ENCODE measurements around the gene SLC6A18. TPM values are rescaled to one million over a fixed set of nuclear protein-coding genes. Genes with fewer than 3 reads are reported as not detected.

SLC6A18 gene
- total RNA-seq, 2 experiments from 2014 or later = not detected

DNA sequence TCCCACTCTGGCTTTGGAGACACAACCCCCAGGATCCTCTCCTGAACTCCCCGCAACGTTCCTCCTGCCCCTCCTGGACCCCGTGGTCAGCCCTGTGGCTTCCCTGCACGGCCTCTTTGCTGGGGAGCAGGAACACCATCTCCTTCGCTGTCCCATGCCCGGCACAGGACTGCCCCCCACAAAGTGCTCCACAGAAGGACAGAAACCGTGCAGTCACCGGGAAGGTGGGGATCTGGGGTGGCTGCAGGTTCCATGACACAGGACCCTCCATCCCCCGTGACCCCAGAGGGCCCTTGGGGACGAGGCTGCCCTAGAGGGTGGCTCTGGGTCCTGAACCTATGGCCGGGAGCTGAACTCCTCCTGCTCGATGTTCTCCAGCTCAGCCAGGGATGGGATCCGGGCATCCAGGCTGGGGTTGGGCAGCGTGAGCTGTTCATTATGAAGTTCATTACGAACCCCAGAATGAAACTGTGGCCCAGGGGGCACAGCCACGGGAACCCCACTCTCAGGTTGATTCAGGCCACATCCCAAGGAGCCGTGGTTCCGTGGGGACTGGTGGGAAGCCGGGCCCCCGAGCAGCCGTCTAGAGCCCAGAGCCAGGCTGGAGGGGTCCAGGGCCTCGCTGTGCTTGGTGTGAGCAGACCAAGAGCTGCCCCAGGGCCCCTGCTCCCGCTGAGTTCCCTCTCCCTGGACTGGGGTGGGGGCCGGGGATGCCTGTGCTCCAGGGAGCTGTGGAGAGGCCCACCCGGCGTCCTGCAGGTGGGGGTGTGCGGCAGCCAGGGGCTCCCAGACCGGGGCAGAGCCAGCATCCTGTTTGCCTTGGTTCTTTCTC is 24.5 kb upstream of the SLC6A18 start:
- Mint-ChIP-seq H3K27ac (no peak overlapping the region), H3K4me1 (no peaks in the 10 kb centered on the region), H3K27me3 (no peaks in the 10 kb centered on the region), H3K4me3 (no peak overlapping the region), H3K36me3 (ENCODE audit: low read depth) (no peaks in the 10 kb centered on the region), H3K9me3 (ENCODE audit: low read depth) (no peaks in the 10 kb centered on the region)
- ChIA-PET POLR2A (no interaction called here), CTCF (no interaction called here)
- ATAC-seq (no peak), DNase-seq (no peak)
- intact Hi-C loops (cut with DNase I, micrococcal nuclease) = no loop called here

DNA sequence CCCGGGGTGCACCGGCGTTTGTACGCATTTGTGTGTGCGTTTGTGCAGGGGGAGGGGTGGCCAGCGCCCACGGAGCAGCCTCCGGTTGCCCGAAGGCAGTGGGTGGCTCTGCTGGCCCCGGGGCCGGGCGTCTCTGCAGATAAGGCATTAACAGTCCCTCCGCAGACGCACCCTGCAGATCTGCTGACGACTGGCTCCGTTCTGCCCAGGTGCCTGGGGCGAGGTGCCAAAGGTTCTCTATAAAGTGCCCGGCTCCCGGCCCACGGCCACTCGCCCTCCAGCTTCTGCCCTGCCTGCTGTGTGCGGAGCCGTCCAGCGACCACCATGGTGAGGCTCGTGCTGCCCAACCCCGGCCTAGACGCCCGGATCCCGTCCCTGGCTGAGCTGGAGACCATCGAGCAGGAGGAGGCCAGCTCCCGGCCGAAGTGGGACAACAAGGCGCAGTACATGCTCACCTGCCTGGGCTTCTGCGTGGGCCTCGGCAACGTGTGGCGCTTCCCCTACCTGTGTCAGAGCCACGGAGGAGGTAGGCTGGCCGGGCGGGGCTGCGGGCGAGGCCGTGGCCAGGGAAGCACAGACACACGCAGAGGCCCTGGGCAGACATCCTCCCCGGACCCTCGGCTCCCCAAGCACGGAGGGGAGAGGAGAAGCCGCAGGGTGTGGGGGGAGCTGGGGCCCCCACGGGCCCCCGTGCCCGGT is 23.7 kb upstream of the SLC6A18 start, which contains the start of gene SLC6A19:
Gene SLC6A19, plus strand, starts transcription at position 269 of the 699 bp plus-strand sequence. Its CDS starts 56 bp downstream, at position 325.
- ChIA-PET POLR2A (no interaction called here), CTCF (no interaction called here)
- Mint-ChIP-seq H3K4me1 (no peaks in the 10 kb centered on the region), H3K27ac (no peak within 1 kb of the TSS), H3K36me3 (ENCODE audit: low read depth) (no peaks in the 10 kb centered on the region), H3K9me3 (ENCODE audit: low read depth) (no peaks in the 10 kb centered on the region), H3K4me3 (no peak within 1 kb of the TSS), H3K27me3 (no peaks in the 10 kb centered on the region)
- no peak for DNase-seq
- no peak for ATAC-seq
- intact Hi-C loops (cut with DNase I, micrococcal nuclease) = no loop called here

DNA sequence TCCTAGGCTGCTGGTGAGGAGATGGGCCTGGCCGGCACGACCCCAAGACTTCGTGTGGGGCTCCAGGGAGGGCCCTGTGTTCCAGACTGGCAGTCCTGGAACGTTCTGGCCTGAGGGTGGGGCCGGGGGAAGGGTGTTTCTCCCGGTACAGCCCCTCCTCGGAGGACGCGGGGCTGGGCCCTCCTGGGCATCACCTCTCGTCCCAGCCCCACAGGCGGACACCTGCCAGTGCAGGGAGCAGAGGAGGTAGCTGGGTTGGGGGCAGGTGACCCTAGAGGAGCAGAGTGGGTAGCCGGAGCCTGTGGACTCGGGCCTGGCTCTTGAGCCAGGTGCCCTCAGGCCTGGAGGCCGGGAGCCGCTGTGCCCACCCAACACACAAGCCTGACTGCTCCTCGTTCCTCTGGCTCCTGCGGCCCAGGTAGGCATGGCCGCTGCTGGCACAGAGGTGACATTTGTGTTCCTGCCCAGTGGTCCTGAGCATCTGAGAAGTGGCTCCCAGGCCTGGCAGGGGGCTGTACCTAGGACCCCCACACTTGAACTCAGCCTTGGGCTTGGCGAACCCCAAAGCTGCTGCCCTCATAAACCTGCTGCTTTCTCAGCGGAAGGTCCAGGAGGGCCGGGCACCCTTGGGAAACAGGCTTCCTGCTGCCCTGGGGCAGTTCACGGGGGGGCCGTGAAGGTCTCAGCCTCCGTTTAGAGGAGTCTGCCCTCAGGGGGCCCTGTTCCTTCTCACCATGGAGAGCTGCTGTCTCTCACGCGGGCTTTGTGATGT is 23.0 kb upstream of the SLC6A18 start:
- ChIA-PET POLR2A (no interaction called here), CTCF (no interaction called here)
- Mint-ChIP-seq H3K36me3 (ENCODE audit: low read depth) (no peaks in the 10 kb centered on the region), H3K27me3 (no peaks in the 10 kb centered on the region), H3K9me3 (ENCODE audit: low read depth) (no peaks in the 10 kb centered on the region), H3K4me3 (no peak overlapping the region), H3K4me1 (no peaks in the 10 kb centered on the region), H3K27ac (no peak overlapping the region)
- intact Hi-C loops (cut with DNase I, micrococcal nuclease) = no loop called here
- ATAC-seq (no peak), DNase-seq (no peak)

DNA sequence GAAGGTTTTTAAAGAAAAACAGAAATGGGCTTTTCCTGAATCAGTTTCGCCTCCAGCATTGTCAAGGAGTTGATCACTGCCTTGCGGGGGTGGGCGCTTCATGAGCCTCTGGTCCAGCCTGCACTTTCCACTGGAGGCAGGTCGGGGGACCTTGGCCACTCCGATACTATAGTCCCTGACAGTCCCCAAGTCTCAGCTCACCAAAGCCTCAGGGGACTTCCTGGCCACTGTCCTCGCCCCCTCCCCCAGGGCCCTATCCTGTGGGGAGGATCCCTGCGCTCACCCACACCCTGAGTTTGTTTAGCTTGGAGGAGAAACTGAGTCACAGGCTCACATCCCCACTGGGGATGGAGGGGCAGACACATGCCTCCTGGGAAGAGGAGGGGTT is 22.4 kb upstream of the SLC6A18 start:
- ChIA-PET POLR2A (no interaction called here), CTCF (no interaction called here)
- ATAC-seq = no peak
- Mint-ChIP-seq H3K4me3 (no peak overlapping the region), H3K27me3 (no peaks in the 10 kb centered on the region), H3K9me3 (ENCODE audit: low read depth) (no peaks in the 10 kb centered on the region), H3K27ac (no peak overlapping the region), H3K4me1 (no peaks in the 10 kb centered on the region), H3K36me3 (ENCODE audit: low read depth) (no peaks in the 10 kb centered on the region)
- DNase-seq = no peak
- intact Hi-C loops (cut with DNase I, micrococcal nuclease) = no loop called here

DNA sequence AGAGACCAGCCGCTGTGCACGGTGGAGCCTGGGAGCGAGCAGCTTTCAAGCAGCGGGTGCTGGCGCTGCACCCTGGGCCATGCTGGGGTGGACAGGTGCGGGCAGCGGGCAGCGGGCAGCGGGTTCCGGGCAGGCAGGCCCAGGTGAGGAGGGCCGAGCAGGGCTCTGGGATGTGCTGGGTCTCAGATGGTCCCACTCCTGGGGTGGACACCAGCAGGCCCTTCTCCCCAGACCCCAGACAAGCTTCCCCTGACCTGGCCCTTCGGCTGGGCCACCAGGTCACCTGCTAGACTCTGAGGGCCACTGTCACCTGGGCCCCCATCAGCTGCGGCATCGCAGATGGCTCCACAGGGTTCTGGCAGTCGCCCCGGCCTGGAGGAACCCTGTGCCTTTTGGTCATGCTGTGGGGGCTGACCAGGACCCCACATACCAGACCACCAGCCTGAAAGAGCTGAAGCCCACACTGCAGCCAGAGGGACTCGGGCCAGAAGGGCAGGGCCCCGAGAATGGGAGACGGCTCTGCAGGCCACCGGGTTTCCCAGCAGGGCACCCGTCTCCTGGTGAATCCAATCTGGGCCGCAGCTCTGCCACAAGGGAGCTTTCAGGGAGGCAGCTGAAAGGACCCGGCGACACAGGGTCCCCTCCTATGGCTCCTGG is 21.7 kb upstream of the SLC6A18 start:
- no peak for DNase-seq
- ChIA-PET CTCF (no interaction called here), POLR2A (no interaction called here)
- no peak overlapping the region for H3K27ac Mint-ChIP-seq
- no peak for ATAC-seq
- H3K4me3 Mint-ChIP-seq = no peak overlapping the region
- intact Hi-C loops (cut with DNase I, micrococcal nuclease) = no loop called here
- no peaks in the 10 kb centered on the region for H3K27me3 Mint-ChIP-seq
- no peaks in the 10 kb centered on the region for H3K9me3 Mint-ChIP-seq (ENCODE audit: low read depth)
- H3K36me3 Mint-ChIP-seq (ENCODE audit: low read depth) = no peaks in the 10 kb centered on the region
- no peaks in the 10 kb centered on the region for H3K4me1 Mint-ChIP-seq

DNA sequence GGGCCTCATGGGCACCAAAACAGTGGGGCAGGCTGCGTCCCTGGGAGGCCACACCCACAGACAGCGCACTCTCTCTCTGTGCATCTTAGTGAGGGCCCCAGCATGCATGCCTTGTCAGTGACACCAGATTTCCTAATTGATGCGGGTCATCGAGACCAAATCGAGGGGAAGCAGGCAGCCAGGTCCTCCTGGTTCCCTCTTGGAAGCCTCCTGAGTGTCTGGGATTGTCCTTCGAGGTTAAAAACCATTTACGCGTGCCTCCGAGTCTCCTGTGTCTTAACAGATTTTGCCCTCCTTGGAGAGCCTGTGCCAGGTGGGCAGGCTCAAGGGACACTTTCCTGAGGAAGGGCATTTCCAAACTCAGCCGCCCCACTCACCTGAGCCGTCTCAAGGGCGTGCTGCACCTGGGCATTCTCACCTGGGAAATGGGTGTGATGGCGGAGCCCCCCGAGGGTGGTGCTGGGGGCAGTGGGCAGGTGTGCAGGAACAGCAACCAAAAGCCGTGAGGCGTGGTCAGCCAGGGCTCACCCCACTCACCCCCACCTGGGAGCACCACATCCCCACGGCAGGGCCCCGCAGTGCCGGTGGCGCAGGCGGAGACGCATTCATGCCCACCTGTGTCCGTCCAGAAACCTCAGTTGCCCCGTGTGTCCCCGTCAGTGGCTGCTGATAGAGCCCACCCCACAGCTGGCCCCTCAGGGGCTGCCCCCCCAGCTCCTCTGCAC is 21.1 kb upstream of the SLC6A18 start:
- Mint-ChIP-seq H3K4me3 (no peak overlapping the region), H3K9me3 (ENCODE audit: low read depth) (no peaks in the 10 kb centered on the region), H3K4me1 (no peaks in the 10 kb centered on the region), H3K27ac (no peak overlapping the region), H3K27me3 (no peaks in the 10 kb centered on the region), H3K36me3 (ENCODE audit: low read depth) (no peaks in the 10 kb centered on the region)
- ATAC-seq (no peak), DNase-seq (no peak)
- ChIA-PET CTCF (no interaction called here), POLR2A (no interaction called here)
- intact Hi-C loops (cut with DNase I, micrococcal nuclease) = no loop called here

DNA sequence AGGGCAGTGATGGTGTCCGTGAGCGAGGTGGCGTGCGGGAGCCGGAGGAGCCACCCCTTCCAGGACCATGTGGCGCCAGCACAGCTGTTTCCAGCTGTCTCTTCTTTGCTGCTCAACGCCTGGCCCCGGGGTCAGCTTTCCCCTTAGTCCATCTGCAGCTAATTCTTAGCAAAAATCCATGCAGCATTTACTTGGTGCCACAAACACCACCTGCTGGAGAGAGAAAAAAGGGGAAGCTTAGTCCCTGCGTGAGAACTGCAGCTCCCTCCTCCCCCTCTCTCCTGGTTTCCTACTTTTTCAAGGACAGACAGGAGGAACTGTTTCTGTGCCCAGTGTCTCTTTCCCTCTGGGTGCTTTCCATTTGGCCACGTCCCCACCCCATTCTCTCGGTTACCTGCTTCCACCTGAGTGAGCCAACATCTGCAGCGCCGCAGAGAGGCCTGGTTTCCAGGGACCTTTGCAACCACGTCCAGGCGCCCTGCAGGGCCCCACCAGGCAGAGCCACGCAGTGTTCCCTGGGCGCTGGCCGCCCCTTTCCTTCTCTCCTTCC is 20.4 kb upstream of the SLC6A18 start:
- no peaks in the 10 kb centered on the region for H3K27me3 Mint-ChIP-seq
- no peaks in the 10 kb centered on the region for H3K9me3 Mint-ChIP-seq (ENCODE audit: low read depth)
- DNase-seq = no peak
- H3K27ac Mint-ChIP-seq = no peak overlapping the region
- H3K4me3 Mint-ChIP-seq = no peak overlapping the region
- POLR2A ChIA-PET = no interaction called here
- intact Hi-C loops (cut with DNase I, micrococcal nuclease) = no loop called here
- no peak for ATAC-seq
- CTCF ChIA-PET = no interaction called here
- no peaks in the 10 kb centered on the region for H3K36me3 Mint-ChIP-seq (ENCODE audit: low read depth)
- no peaks in the 10 kb centered on the region for H3K4me1 Mint-ChIP-seq

DNA sequence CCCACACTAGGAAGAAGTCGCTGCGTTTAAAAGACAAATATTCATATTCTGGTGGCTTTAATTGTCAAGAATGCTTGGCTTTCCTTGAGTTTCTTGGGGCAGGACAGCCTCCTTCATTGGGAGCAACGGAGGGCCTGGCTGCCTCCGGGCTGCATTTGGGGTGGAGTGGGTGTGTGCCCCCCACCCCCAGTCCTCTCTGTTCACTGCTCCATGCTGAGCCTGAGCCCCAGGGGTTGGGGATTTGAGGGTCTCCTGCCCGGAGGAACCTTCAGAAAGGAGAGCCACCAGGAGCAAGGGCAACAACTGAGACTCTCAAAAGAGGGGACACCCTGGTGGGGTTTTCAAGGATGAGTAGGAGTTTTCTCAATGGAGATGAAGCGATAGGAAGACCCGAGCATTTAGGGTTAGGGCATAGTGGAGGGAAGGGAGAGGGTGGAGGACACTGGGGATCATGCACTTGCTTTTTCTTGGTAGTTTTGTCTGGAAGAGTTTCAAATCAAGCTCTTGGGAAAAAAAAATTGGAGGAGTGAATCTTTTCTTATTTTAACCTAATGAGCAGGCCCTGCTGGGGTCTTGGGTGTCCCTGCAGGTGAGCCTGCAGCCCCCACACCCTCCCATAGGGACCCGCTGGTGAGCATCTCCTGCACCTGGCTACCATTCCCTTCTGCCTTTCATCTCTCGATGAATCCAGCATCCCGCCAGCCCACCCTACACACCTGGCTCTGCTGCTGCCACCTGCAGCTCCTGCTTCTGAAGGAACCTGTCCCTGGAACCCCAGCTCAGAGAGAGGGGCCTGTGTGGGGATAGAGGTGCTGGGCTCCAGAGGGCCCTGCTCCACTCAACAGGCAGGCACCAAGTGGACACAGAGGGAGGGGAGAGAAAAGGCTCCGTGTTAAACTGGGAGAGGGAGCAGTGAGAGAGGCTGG is 19.7 kb upstream of the SLC6A18 start:
- intact Hi-C loops (cut with DNase I, micrococcal nuclease) = no loop called here
- no peaks in the 10 kb centered on the region for H3K36me3 Mint-ChIP-seq (ENCODE audit: low read depth)
- H3K27me3 Mint-ChIP-seq = no peaks in the 10 kb centered on the region
- no peak for ATAC-seq
- CTCF ChIA-PET = no interaction called here
- H3K9me3 Mint-ChIP-seq (ENCODE audit: low read depth) = no peaks in the 10 kb centered on the region
- no peaks in the 10 kb centered on the region for H3K4me1 Mint-ChIP-seq
- no peak for DNase-seq
- H3K27ac Mint-ChIP-seq = no peak overlapping the region
- POLR2A ChIA-PET = no interaction called here
- H3K4me3 Mint-ChIP-seq = no peak overlapping the region

DNA sequence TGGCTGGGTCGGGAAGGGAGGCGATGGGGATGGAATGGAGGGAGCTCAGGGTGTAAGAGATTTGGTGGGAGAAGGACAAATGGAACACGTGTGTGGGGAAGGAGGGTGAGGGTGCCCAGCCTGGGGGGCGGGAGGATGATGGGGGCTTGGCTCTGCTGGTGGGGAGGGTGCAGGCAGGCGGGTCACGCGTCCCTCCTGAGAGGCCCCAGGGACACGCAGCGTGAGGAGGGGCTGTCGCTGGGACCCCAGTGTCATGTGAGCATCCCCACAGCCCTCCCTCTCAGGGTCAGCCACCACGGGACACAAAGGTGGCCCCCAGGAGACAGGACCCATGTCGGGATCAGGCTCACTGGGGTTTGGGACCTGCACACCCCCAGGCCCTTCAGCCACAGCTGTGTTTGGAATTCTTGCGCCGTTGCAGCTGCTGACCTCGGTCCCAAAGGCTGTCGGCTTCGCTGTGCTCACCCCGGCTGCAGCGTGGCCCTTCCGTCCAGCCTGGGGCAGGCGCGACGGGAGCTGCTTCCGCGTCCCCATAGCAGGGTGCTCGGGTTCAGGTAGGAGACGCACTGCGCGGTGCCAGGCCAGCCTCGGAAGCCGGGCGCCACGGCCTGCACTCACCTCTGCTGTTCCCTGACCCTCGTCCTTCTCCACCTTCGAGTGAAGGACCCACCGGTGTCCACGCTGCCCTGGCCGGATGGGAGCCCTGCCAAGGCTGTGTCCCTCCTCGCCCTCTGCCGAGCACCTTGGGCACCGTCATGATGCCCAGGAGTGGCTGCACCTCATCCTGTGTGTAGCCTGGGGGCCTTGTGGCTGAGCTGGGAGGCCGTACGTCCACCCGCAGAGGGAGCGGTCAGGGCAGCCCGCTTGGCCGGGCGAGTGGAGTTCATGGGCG is 18.4 kb upstream of the SLC6A18 start:
- CTCF ChIA-PET = no interaction called here
- DNase-seq (no peak), ATAC-seq (no peak)
- intact Hi-C loops (cut with DNase I, micrococcal nuclease) = no loop called here
- Mint-ChIP-seq H3K27me3 (no peaks in the 10 kb centered on the region), H3K4me1 (no peaks in the 10 kb centered on the region), H3K27ac (no peak overlapping the region), H3K4me3 (no peak overlapping the region), H3K9me3 (ENCODE audit: low read depth) (no peaks in the 10 kb centered on the region), H3K36me3 (ENCODE audit: low read depth) (no peaks in the 10 kb centered on the region)
- POLR2A ChIA-PET = no interaction called here

DNA sequence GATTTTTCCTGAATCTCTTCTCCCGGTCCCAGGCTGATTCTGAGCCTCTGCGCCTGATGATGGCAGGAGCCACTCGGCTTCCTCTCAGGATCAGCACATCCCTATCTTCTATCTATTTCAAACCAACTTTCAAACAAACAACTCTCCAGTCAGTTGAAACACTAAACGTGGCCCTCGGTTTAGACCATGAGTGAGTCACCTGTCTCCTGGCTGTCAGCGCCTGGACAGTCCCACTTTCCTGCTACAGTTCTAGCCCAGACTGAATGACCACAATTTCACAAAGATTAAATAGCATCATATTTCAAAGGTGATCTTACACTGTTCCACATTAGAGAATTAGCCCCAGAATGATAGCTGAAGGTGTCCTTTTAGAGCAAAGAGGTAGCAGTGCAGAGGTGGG is 17.6 kb upstream of the SLC6A18 start:
- H3K4me3 Mint-ChIP-seq = no peak overlapping the region
- ATAC-seq (no peak), DNase-seq (no peak)
- no peak overlapping the region for H3K27ac Mint-ChIP-seq
- H3K9me3 Mint-ChIP-seq (ENCODE audit: low read depth) = no peaks in the 10 kb centered on the region
- no peaks in the 10 kb centered on the region for H3K36me3 Mint-ChIP-seq (ENCODE audit: low read depth)
- POLR2A ChIA-PET = no interaction called here
- no peaks in the 10 kb centered on the region for H3K4me1 Mint-ChIP-seq
- CTCF ChIA-PET = no interaction called here
- intact Hi-C loops (cut with DNase I, micrococcal nuclease) = no loop called here
- no peaks in the 10 kb centered on the region for H3K27me3 Mint-ChIP-seq
